SK-N-MC (cell line): ENCODE results near the gene MTREX.

Experiments
- DNase-seq: peaks from one replicate; pipeline ENCODE4 v3.0.0-alpha.2; 2011; ENCODE audit warnings: low read depth, low spot score
- H3K27ac ChIP-seq: fragments of 200-600 bp; sonication (generic); 2 replicates; pipeline ENCODE4 v1.5.1; 2016; ENCODE audit warnings: mixed run types
- H3K36me3 ChIP-seq: fragments of 200-600 bp; sonication (generic); 2 replicates; pipeline ENCODE4 v1.6.1; 2017; ENCODE audit warnings: antibody characterized with exemption, low read length, mixed read lengths; ENCODE audit not compliant: insufficient read depth
- H3K4me3 ChIP-seq: fragments of 200-600 bp; sonication (generic); 2 replicates; pipeline ENCODE4 v1.5.1; 2016
- H3K9ac ChIP-seq: fragments of 200-600 bp; sonication (generic); 2 replicates; pipeline ENCODE4 v1.8.0; 2017; ENCODE audit warnings: mixed run types, mixed read lengths; ENCODE audit not compliant: insufficient read length
- H3K9me3 ChIP-seq: fragments of 200-600 bp; sonication (generic); 2 replicates; pipeline ENCODE4 v1.6.1; 2017; ENCODE audit warnings: low read depth, mild to moderate bottlenecking, antibody characterized with exemption, low read length, moderate library complexity, mixed read lengths
- EZH2 ChIP-seq: fragments of 200-600 bp; sonication (generic); IDR thresholded peaks from one replicate; pipeline ENCODE4 v1.6.1; 2017; ENCODE audit warnings: antibody characterized with exemption
- FOXP2 ChIP-seq: optimal IDR thresholded peaks from 2 replicates; pipeline ENCODE3; 2011; ENCODE audit warnings: mild to moderate bottlenecking, moderate library complexity; ENCODE audit not compliant: insufficient read depth; ENCODE audit errors: extremely low read length, control extremely low read depth
- POLR2AphosphoS5 ChIP-seq: IDR thresholded peaks from 2 replicates; pipeline ENCODE4 v1.6.1; 2012; ENCODE audit warnings: mild to moderate bottlenecking, low read depth, low read length, borderline replicate concordance

MTREX gene

GRCh38 chr5:55307383-55308253 is at the start of gene MTREX, which contains the start of gene DHX29:
Gene MTREX (plus strand): TSS chr5:55307989. CDS start chr5:55308014, 25 bp downstream.
Gene DHX29 (minus strand): TSS chr5:55307694. CDS start chr5:55307573, 121 bp downstream.
- peaks cover 7% of the 10 kb centered on the region for H3K9me3 ChIP-seq
- H3K9ac ChIP-seq: peak within 1 kb of the TSS; percentile 100
- TF ChIP-seq EZH2 (no peak), POLR2AphosphoS5 (peak; percentile 89), FOXP2 (no peak)
- H3K4me3 ChIP-seq: peak within 1 kb of the TSS; percentile 97
- H3K36me3 ChIP-seq: peaks cover 50% of the 10 kb centered on the region
- peak; percentile 79 for DNase-seq
- peak within 1 kb of the TSS; percentile 99 for H3K27ac ChIP-seq

GRCh38 chr5:55258339-55258738 is 49.5 kb upstream of the MTREX start:
- peaks cover 68% of the 10 kb centered on the region for H3K36me3 ChIP-seq
- DNase-seq: no peak
- TF ChIP-seq FOXP2: no peak
- no peak for TF ChIP-seq POLR2AphosphoS5
- TF ChIP-seq EZH2: no peak

GRCh38 chr5:55276771-55277170 is 31.0 kb upstream of the MTREX start:
- H3K4me3 ChIP-seq: no peak overlapping the region
- no peak for TF ChIP-seq EZH2
- no peak for TF ChIP-seq POLR2AphosphoS5
- TF ChIP-seq FOXP2: no peak
- H3K36me3 ChIP-seq: peaks cover 82% of the 10 kb centered on the region
- no peak for DNase-seq
- no peak overlapping the region for H3K9ac ChIP-seq
- no peak overlapping the region for H3K27ac ChIP-seq
- no peaks in the 10 kb centered on the region for H3K9me3 ChIP-seq

More at GRCh38 chr5:55258339-55258738, 49.5 kb upstream of the MTREX start:
- H3K27ac ChIP-seq: no peak overlapping the region
- no peak overlapping the region for H3K9ac ChIP-seq
- no peak overlapping the region for H3K4me3 ChIP-seq
- H3K9me3 ChIP-seq: no peaks in the 10 kb centered on the region

- no peak overlapping the region for H3K9ac ChIP-seq
- peaks cover 78% of the 10 kb centered on the region for H3K36me3 ChIP-seq
- no peak for DNase-seq
- H3K9me3 ChIP-seq: no peaks in the 10 kb centered on the region
- H3K27ac ChIP-seq: no peak overlapping the region
- no peak overlapping the region for H3K4me3 ChIP-seq
- TF ChIP-seq POLR2AphosphoS5 (no peak), FOXP2 (no peak), EZH2 (no peak)
Observed at GRCh38 chr5:55278778-55279177, 29.0 kb upstream of the MTREX start.

- H3K36me3 ChIP-seq: peaks cover 67% of the 10 kb centered on the region
- DNase-seq: no peak
- peak overlapping the region; percentile 2; the same call in 1 of the 2 replicates for H3K27ac ChIP-seq
- H3K9me3 ChIP-seq: no peaks in the 10 kb centered on the region
- H3K4me3 ChIP-seq: no peak overlapping the region
- H3K9ac ChIP-seq: no peak overlapping the region
- TF ChIP-seq EZH2: no peak
- TF ChIP-seq FOXP2: no peak
- no peak for TF ChIP-seq POLR2AphosphoS5
Observed at GRCh38 chr5:55286411-55286933, 21.3 kb upstream of the MTREX start.

GRCh38 chr5:55289808-55290207 is 18.0 kb upstream of the MTREX start:
- H3K9ac ChIP-seq: no peak overlapping the region
- peaks cover 77% of the 10 kb centered on the region for H3K36me3 ChIP-seq
- no peak overlapping the region for H3K27ac ChIP-seq
- no peak for TF ChIP-seq POLR2AphosphoS5
- no peak for TF ChIP-seq FOXP2
- TF ChIP-seq EZH2: no peak
- H3K9me3 ChIP-seq: 0 out of 2 replicates have a peak, but pooled peaks cover 2% of the 10 kb centered on the region
- H3K4me3 ChIP-seq: no peak overlapping the region
- no peak for DNase-seq

GRCh38 chr5:55290991-55291390 is 16.8 kb upstream of the MTREX start:
- peaks cover 79% of the 10 kb centered on the region for H3K36me3 ChIP-seq
- H3K4me3 ChIP-seq: no peak overlapping the region
- 0 out of 2 replicates have a peak, but pooled peaks cover 7% of the 10 kb centered on the region for H3K9me3 ChIP-seq
- H3K27ac ChIP-seq: no peak overlapping the region
- no peak for DNase-seq
- no peak overlapping the region for H3K9ac ChIP-seq
- no peak for TF ChIP-seq FOXP2
- no peak for TF ChIP-seq EZH2
- TF ChIP-seq POLR2AphosphoS5: no peak

- TF ChIP-seq POLR2AphosphoS5 (no peak), FOXP2 (no peak)
- Histone ChIP-seq H3K9me3 (0 out of 2 replicates have a peak, but pooled peaks cover 7% of the 10 kb centered on the region), H3K36me3 (peaks cover 83% of the 10 kb centered on the region), H3K27ac (no peak overlapping the region), H3K4me3 (no peak overlapping the region), H3K9ac (no peak overlapping the region)
- DNase-seq: no peak
Observed at GRCh38 chr5:55294935-55295334, 12.9 kb upstream of the MTREX start.
